Measurements from ENCODE around the gene USP10.

GRCh38 chr16:84768808-84769197, 69.0 kb downstream of the USP10 start:
- TF ChIP-seq CTCF (conservative IDR thresholded peaks at IDR 0.05; ENCODE audit: low read depth, low read length) = no peak
- TF ChIP-seq EZH2 (IDR thresholded peaks at IDR 0.05; ENCODE audit: low read length, unreplicated experiment) = no peak
- no peak for TF ChIP-seq EZH2phosphoT487 (IDR thresholded peaks at IDR 0.05; ENCODE audit: borderline replicate concordance, low read length)

All from PC-3 (cell line).